ENCODE results near the gene DEFB131A. TPM values are rescaled to one million over a fixed set of nuclear protein-coding genes. Genes with fewer than 3 reads are reported as not detected.
"Not testable (repeated sequence)": the region's sequence is repeated elsewhere in the genome, so short reads cannot be mapped to it uniquely, and the experiment has no call there.

DEFB131A gene
- total RNA-seq, 1 donor from 2014 or later, result not detected

- H3K9me3 ChIP-seq; H3K4me3 ChIP-seq; H3K27ac ChIP-seq; DNase-seq (ENCODE audit: low spot score in 2 of 2); H3K27me3 ChIP-seq; H3K36me3 ChIP-seq; H3K4me1 ChIP-seq; intact Hi-C loops (cut with DNase I): not testable (repeated sequence)
These were observed 55.8 kb downstream of the DEFB131A start for GRCh38 chr4:9499974-9500487.

Other genes starting within 250 kb of the DEFB131A start
- gene USP17L10, start 233.8 kb upstream of the DEFB131A start, total RNA-seq, result not detected
- not detected for gene USP17L11, start 229.0 kb upstream of the DEFB131A start, total RNA-seq
- not detected for gene USP17L12, start 224.3 kb upstream of the DEFB131A start, total RNA-seq
- gene USP17L13, start 219.5 kb upstream of the DEFB131A start, total RNA-seq, result not detected
- not detected for gene USP17L15, start 210.0 kb upstream of the DEFB131A start, total RNA-seq
- not detected for gene USP17L17, start 200.5 kb upstream of the DEFB131A start, total RNA-seq
- gene USP17L18, start 195.8 kb upstream of the DEFB131A start, total RNA-seq, result not detected
- gene USP17L19, start 191.0 kb upstream of the DEFB131A start, total RNA-seq, result not detected
- gene USP17L20, start 186.3 kb upstream of the DEFB131A start, total RNA-seq, result not detected
- gene USP17L21, start 181.5 kb upstream of the DEFB131A start, total RNA-seq, result not detected
- not detected for gene USP17L22, start 176.8 kb upstream of the DEFB131A start, total RNA-seq
- not detected for gene USP17L24, start 119.2 kb upstream of the DEFB131A start, total RNA-seq
- not detected for gene USP17L25, start 114.5 kb upstream of the DEFB131A start, total RNA-seq
- gene USP17L26, start 109.8 kb upstream of the DEFB131A start, total RNA-seq, result not detected
- gene USP17L5, start 105.0 kb upstream of the DEFB131A start, total RNA-seq, result not detected
- not detected for gene USP17L27, start 100.3 kb upstream of the DEFB131A start, total RNA-seq
- not detected for gene USP17L28, start 95.5 kb upstream of the DEFB131A start, total RNA-seq
- not detected for gene USP17L29, start 90.8 kb upstream of the DEFB131A start, total RNA-seq
- not detected for gene USP17L30, start 81.3 kb upstream of the DEFB131A start, total RNA-seq

Measured in ascending aorta (tissue), 2 donors.